ENCODE data around the gene FLAD1.
"Not testable (repeated sequence)": the region's sequence is repeated elsewhere in the genome, so short reads cannot be mapped to it uniquely, and the experiment has no call there.

Gene FLAD1

DNA sequence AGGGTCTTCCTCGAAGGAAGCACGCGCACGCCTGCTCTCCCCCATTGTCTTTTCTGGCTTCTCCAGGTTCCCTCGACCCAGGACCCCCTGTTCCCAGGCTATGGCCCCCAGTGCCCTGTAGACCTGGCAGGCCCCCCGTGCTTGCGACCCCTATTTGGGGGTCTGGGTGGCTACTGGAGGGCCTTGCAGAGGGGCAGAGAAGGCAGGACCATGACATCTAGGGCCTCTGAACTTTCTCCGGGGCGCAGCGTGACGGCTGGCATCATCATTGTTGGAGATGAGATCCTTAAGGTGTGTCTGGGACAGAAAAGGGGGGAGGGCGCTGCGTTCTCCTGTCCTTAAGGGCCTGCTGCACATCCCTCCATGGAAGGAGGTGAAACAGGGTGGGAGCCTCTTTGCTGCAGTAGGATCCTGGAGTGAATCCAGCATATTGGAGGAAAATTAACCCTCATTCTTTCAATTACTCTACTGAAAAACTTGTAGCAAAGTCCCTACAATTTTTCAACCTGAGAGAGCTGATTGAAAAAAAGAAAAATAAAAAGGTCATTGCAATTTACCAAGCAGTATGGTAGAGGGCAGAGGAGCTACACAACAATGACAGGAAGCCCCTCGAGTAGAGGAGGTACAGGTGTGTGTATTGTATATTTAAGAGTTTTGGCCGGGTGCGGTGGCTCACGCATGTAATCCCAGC, 777 bp downstream of the FLAD1 start:
- no peak for FAIRE-seq
- TF ChIP-seq POLR2A (IDR thresholded peaks at IDR 0.05; ENCODE audit: low read depth, low read length) = no peak
- DNase-seq (ENCODE audit: insufficient read length, low spot score) = no peak

DNA sequence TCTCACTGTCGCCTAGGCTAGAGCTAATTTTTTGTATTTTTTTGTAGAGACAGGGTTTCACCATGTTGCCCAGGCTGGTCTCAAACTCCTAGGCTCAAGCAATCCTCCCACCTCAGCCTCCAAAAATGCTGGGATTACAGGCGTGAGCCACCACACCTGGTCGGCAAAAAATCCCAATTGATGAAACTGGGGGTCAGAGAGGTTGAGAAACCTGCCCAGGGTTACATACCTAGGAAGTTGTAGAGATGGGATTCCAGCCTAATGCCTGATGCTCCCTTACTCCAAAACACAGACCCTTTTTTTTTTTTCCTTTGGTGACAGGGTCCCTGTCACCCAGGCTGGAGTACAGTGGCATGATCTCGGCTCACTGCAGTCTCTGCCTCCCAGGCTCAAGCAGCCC, 3.6 kb downstream of the FLAD1 start:
- not testable (repeated sequence) for DNase-seq (ENCODE audit: insufficient read length, low spot score); FAIRE-seq

DNA sequence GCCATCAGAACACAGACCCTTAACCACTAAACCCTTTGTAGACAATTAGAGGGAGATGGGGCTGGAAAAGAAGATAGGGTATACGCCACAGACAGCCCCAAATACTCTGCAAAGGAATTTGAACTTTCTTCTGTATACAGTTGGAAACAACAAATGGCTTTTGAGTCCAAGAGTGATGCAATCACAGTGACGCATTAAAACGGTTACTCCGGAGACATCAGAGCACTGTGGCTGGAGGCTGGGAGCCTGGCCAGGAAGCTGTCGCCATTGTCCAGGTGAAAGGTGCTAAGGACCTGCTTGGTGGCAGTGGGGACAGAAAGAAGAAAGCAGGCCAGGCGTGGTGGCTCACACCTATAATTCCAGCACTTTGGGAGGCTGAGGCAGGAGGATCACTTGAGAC, 4.2 kb downstream of the FLAD1 start:
- FAIRE-seq (no peak), DNase-seq (ENCODE audit: insufficient read length, low spot score) (no peak)
- no peak for TF ChIP-seq POLR2A (IDR thresholded peaks at IDR 0.05; ENCODE audit: low read depth, low read length)

DNA sequence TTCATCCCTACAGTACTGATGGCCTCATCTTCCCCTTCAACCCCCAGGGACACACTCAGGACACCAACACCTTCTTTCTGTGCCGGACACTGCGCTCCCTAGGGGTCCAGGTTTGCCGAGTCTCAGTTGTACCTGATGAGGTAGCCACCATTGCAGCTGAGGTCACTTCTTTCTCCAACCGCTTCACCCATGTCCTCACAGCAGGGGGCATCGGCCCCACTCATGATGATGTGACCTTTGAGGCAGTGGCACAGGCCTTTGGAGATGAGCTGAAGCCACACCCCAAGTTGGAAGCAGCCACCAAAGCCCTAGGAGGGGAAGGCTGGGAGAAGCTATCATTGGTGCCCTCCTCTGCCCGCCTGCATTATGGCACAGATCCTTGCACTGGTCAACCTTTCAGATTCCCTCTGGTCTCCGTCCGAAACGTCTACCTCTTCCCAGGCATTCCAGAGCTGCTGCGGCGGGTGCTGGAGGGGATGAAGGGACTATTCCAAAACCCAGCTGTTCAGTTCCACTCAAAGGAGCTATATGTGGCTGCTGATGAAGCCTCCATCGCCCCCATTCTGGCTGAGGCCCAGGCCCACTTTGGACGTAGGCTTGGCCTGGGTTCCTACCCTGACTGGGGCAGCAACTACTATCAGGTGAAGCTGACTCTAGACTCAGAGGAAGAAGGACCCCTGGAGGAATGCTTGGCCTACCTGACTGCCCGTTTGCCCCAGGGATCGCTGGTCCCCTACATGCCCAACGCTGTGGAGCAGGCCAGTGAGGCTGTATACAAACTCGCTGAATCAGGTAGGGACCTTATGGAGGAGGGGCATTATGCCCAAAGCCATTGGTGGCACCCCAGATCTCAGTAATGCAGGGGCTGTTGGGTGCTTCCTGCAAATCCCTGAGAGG, 5.2 kb downstream of the FLAD1 start:
- FAIRE-seq (no peak), DNase-seq (ENCODE audit: insufficient read length, low spot score) (no peak)
- TF ChIP-seq POLR2A (IDR thresholded peaks at IDR 0.05; ENCODE audit: low read depth, low read length) = no peak

DNA sequence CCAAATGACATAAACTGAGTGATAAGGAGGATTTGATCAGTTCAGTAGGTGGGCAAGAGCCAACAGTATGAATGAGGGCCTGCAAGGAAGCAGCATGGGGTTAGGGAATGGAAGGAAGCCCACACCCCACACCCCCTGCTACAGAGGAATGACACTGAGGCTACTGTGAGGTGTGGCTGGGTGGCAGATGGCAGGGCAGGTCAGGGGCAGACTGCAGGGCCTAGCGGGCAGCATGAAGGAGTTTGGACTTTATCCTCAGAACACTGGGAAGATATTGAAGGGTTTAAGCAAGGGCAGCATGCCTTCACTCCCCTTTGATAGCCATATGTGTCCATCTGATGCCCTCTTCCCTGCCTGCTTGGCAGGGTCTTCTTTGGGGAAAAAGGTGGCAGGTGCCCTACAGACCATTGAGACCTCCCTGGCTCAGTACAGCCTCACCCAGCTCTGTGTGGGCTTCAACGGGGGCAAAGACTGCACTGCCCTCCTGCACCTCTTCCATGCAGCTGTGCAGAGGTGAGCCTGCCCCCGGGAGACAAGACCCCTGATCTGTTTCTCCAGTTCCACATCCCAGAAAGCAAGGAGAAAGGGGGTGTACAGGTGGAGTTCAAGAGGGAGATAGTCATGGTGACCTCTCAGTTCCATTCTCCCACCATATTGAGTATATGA, 6.2 kb downstream of the FLAD1 start:
- no peak for TF ChIP-seq POLR2A (IDR thresholded peaks at IDR 0.05; ENCODE audit: low read depth, low read length)
- no peak for DNase-seq (ENCODE audit: insufficient read length, low spot score)
- no peak for FAIRE-seq

DNA sequence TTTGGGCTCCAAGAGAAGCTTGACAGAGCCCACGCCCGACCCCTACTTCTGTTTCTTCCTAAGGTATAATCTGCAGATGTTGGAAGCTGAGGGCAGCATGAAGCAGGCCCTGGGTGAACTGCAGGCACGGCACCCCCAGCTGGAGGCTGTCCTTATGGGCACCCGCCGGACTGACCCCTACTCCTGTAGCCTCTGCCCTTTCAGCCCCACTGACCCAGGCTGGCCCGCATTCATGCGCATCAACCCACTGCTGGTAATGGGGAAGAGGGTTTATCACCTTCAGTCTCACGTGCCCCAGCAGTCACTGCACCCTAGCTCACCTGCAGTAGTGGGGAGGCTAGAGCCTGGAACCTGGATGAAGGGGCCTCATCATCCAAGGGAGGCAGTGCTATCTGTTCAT, 7.1 kb downstream of the FLAD1 start:
- TF ChIP-seq POLR2A (IDR thresholded peaks at IDR 0.05; ENCODE audit: low read depth, low read length) = no peak
- DNase-seq (ENCODE audit: insufficient read length, low spot score) = no peak
- no peak for FAIRE-seq

DNA sequence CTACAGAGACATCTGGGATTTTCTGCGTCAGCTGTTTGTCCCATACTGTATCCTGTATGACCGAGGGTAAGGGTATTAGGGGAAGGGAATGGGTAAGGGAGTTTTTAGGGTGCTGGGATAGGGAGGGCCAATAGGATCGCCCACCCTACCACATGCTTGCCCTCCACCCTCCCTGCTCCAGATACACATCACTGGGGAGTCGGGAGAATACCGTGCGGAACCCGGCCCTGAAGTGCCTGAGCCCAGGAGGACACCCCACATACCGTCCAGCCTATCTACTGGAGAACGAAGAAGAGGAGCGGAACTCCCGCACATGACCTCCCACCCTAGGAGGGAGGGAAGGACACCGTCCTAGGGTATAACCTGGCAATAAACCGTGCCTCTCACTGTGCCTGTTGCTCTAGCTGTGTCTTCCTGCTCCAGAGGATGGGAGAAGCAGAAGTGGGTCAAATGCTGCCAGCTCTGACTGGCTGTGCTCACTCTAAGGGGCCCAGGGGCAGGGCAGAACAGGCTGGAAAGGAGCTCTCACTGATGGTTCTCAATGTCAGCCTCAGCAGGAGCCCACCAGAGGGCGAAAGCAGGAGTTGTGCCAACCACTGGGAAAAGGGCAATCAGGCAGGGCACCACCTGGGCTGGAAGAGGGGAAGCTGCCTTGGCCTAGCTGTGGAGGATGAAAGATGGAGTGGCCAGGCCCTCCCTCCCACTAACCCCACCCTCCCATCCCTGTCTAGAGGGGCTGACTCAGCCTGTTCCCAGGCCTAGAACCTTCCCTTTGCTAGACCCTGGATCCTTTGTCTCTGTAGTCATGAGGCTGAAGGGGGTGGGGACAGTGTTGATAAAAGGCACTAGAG, 9.8 kb downstream of the FLAD1 start:
- DNase-seq (ENCODE audit: insufficient read length, low spot score) = no peak
- no peak for TF ChIP-seq POLR2A (IDR thresholded peaks at IDR 0.05; ENCODE audit: low read depth, low read length)
- no peak for FAIRE-seq

DNA sequence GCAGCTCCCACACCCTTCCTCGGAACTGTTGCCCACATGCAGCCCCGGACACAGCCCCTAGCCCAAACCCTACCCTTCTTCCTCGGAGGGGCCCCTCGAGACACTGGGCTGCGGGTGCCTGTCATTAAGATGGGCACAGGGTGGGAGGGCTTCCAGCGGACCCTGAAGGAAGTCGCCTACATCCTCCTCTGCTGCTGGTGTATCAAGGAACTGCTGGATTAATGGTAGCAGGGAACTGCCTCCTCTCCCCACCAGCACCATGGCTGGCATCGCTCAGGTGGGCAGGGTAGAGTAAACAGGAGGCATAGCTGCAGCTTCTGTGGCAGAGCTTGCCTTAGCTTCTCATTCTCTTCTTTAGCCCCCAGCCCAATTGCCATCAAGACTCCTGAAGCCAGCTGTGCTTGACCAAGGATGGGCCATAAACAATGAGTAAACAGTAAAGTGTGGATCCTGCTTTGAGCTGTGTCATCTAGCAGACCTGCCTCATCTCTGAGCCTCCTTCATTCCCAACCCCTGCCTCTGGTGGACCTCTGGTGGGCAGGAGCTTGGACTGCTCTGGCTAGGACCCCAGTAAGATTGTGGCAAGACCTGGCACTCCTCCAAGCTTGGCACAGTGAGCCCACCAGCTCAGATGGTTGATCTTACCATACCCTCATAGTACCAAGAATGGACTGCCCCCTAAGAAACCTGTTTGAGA, 10.6 kb downstream of the FLAD1 start, which contains the start of gene LENEP:
Gene LENEP, plus strand, starts transcription at position 15 of the 697 bp plus-strand sequence. Its CDS starts 22 bp downstream, at position 37.
- DNase-seq (ENCODE audit: insufficient read length, low spot score) (no peak), FAIRE-seq (no peak)
- TF ChIP-seq POLR2A (IDR thresholded peaks at IDR 0.05; ENCODE audit: low read depth, low read length) = no peak

DNA sequence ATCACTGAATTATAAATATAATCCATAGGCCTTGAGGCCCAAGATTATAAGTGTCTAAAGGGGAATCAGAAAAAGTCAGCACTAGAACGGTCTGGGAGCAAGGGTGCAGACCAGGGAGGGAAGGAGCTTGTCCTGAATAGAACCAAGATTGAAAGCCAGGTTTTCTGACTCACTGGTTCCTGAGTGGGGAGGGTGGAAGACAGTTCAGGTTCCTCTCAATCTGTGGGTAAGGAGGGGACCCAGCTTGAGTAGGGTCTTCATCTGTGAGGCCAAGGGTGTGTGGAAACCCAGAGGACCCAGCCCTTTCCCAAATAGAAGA, 11.1 kb downstream of the FLAD1 start:
- FAIRE-seq (no peak), DNase-seq (ENCODE audit: insufficient read length, low spot score) (no peak)
- TF ChIP-seq POLR2A (IDR thresholded peaks at IDR 0.05; ENCODE audit: low read depth, low read length) = no peak

DNA sequence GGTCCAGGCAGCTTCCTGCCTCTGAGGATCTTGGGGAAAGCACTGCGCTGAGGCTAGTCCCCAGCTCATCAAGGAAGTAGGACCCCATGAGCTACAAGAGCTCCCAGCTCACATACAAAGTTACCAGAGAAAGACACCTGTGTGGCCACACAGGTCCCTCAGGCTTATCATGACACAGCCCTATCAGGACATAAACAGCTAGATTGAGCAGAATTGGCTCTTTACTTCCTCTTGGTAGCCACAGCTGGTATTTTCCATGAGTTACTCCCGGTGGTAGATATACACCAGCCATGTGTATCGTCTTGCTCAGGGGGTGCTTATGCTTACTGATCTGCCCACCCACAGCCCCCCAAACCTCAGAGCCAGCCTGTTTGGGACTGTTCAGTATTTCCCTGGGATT, 11.4 kb downstream of the FLAD1 start:
- no peak for TF ChIP-seq POLR2A (IDR thresholded peaks at IDR 0.05; ENCODE audit: low read depth, low read length)
- DNase-seq (ENCODE audit: insufficient read length, low spot score) (no peak), FAIRE-seq (no peak)

DNA sequence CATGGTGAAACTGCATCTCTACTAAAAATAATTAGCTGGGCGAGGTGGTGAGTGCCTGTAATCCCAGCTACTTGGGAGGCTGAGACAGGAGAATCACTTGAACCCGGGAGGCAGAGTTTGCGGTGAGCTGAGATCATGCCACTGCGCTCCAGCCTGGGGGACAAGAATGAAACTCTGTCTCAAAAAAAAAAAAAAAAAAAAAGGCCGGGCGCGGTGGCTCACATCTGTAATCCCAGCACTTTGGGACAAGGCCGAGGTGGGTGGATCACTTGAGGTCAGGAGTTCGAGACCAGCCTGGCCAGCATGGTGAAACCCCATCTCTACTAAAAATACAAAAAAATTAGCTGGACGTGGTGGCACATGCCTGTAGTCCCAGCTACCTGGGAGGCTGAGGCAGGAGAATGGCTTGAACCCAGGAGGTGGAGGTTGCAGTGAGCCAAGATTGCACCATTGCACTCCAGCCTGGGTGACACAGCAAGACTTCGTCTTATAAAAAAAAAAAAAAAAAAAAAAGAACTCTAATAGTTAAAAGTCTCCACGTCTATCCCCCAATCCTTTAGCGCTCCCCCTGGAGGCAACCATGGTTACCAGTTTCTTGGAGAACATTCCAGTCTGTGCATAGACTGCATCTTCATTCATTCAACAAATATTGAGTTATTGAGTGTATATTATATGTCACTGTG, 12.3 kb downstream of the FLAD1 start:
- FAIRE-seq; DNase-seq (ENCODE audit: insufficient read length, low spot score): not testable (repeated sequence)

DNA sequence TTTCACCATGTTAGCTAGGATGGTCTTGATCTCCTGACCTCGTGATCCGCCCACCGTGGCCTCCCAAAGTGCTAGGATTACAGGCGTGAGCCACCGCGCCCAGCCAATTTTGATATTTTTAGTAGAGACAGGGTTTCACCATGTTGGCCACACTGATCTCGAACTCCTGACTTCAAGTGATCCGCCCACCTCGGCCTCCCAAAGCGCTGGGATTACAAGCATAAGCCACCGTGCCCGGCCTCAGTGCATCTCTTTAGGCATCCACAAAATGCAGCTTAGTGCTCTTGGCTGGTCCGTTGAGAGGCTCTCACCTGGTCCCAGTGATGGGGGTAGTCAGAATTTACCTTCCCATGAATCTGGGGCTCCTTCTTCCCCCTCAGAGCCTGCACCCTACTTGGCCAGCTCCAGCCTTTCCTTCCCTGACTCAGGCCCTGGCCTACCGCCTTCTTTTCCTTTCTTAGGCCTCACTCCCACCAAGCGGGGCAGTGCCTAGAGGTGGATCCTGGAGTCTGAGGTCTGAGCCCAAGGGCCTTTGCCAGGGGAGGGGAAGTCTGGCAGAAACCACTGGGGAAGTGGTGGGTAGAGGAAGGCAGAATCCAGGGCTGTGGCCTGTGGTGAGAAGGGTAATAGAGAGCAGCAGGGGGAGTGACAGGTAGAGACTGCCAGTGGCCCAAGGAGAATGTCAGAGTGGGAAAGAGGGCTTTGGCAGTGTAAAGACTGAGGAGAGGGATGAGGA, 14.0 kb downstream of the FLAD1 start:
- FAIRE-seq (no peak), DNase-seq (ENCODE audit: insufficient read length, low spot score) (no peak)
- TF ChIP-seq POLR2A (IDR thresholded peaks at IDR 0.05; ENCODE audit: low read depth, low read length) = no peak

Measured in H54 (cell line).